Lower leg skin (tissue), 3 donors: Measurements from ENCODE around the gene PRPF40A.

Experiments used
- POLR2A ChIP-seq, 2 donors: fragments of 450-650 bp; IDR thresholded peaks; one replicate each; pipeline ENCODE4 v1.6.1; 2016 to 2017; ENCODE audit warnings: antibody characterized with exemption in 2 of 2, mild to moderate bottlenecking in 1 of 2, moderate library complexity in 1 of 2
- TF ChIP-seq, protein P1 (sequence below), 3 donors: fragments of 450-650 bp; IDR thresholded peaks; one replicate each; pipeline ENCODE4 v1.5.1; 2016; ENCODE audit warnings: antibody characterized with exemption in 3 of 3, mild to moderate bottlenecking in 3 of 3, moderate library complexity in 2 of 3

GRCh38 chr2:152676461-152676860 lies 40.8 kb downstream of the PRPF40A start:
- TF ChIP-seq, protein P1, sequence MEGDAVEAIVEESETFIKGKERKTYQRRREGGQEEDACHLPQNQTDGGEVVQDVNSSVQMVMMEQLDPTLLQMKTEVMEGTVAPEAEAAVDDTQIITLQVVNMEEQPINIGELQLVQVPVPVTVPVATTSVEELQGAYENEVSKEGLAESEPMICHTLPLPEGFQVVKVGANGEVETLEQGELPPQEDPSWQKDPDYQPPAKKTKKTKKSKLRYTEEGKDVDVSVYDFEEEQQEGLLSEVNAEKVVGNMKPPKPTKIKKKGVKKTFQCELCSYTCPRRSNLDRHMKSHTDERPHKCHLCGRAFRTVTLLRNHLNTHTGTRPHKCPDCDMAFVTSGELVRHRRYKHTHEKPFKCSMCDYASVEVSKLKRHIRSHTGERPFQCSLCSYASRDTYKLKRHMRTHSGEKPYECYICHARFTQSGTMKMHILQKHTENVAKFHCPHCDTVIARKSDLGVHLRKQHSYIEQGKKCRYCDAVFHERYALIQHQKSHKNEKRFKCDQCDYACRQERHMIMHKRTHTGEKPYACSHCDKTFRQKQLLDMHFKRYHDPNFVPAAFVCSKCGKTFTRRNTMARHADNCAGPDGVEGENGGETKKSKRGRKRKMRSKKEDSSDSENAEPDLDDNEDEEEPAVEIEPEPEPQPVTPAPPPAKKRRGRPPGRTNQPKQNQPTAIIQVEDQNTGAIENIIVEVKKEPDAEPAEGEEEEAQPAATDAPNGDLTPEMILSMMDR (IDR thresholded peaks at IDR 0.05): no peak
- no peak for TF ChIP-seq POLR2A (IDR thresholded peaks at IDR 0.05)
